Panc1 (cell line): ENCODE results near the gene TCTN3. TPM values are rescaled to one million over a fixed set of nuclear protein-coding genes. Genes with fewer than 3 reads are reported as not detected.

ENCODE experiments used
- ATAC-seq: fragments of 200-7000 bp; cut with Tn5 transposase; 2 replicates; pipeline ENCODE4 v1.9.1; 2020; ENCODE audit warnings: mild to moderate bottlenecking, moderate library complexity
- BruUV-seq: library from RNA; stranded (reverse); fragments of 400-500 nt; replicated peaks from 2 replicates; lab custom pipeline; 2021; lab: Mats Ljungman, UMichigan
- CTCF ChIA-PET: fragments of 300-600 bp; sonication (Branson Sonifier 250); formaldehyde crosslinking; loops from one replicate; lab custom pipeline; 2022; ENCODE audit warnings: antibody characterized with exemption; lab: Charles Lee
- POLR2A ChIA-PET: fragments of 300-600 bp; sonication (Branson Sonifier 250); formaldehyde crosslinking; loops from one replicate; lab custom pipeline; 2022; ENCODE audit warnings: antibody characterized with exemption; lab: Charles Lee
- DNase-seq: peaks from one replicate; pipeline ENCODE4 v3.0.0-alpha.2; 2010; ENCODE audit warnings: low read depth, low spot score
- H3K27ac ChIP-seq: 2 replicates; pipeline ENCODE4 v1.5.1; 2011; ENCODE audit warnings: mild to moderate bottlenecking, low read length, inconsistent platforms
- H3K27me3 ChIP-seq: fragments of 200-500 bp; sonication (Bioruptor generic); 2 replicates; pipeline ENCODE4 v1.6.0; 2014; ENCODE audit warnings: low read length, inconsistent platforms; ENCODE audit not compliant: control insufficient read depth, insufficient read depth
- H3K36me3 ChIP-seq: fragments of 200-500 bp; sonication (Bioruptor generic); 2 replicates; pipeline ENCODE4 v1.5.1; 2014; ENCODE audit warnings: inconsistent platforms, mild to moderate bottlenecking, low read length, moderate library complexity; ENCODE audit not compliant: control insufficient read depth, insufficient read depth
- H3K4me1 ChIP-seq: 2 replicates; pipeline ENCODE4 v1.5.1; 2011; ENCODE audit warnings: inconsistent platforms, mild to moderate bottlenecking, low read length, moderate library complexity; ENCODE audit not compliant: control insufficient read depth, insufficient read depth
- H3K4me3 ChIP-seq, 2 experiments: 2 replicates each; pipeline ENCODE4 v1.5.1; 2011 to 2012; ENCODE audit warnings: low read depth in 2 of 2, low read length in 2 of 2, mild to moderate bottlenecking in 2 of 2, inconsistent platforms in 1 of 2, moderate library complexity in 1 of 2
- H3K9me3 ChIP-seq: fragments of 200-500 bp; sonication (Bioruptor generic); 2 replicates; pipeline ENCODE4 v1.5.1; 2014; ENCODE audit warnings: low read depth, mild to moderate bottlenecking, inconsistent platforms, low read length, moderate library complexity; ENCODE audit not compliant: control insufficient read depth, insufficient read depth
- POLR2AphosphoS5 ChIP-seq: IDR thresholded peaks from 2 replicates; pipeline ENCODE4 v1.6.1; 2012; ENCODE audit warnings: mild to moderate bottlenecking, low read depth, low read length, moderate library complexity
- SIN3A ChIP-seq: IDR thresholded peaks from 2 replicates; pipeline ENCODE4 v1.6.1; 2012; ENCODE audit warnings: low read depth, mild to moderate bottlenecking, low read length, moderate library complexity, borderline replicate concordance; ENCODE audit not compliant: insufficient read depth
- TCF7L2 ChIP-seq: IDR thresholded peaks from 2 replicates; pipeline ENCODE4 v1.6.1; 2011; ENCODE audit warnings: mild to moderate bottlenecking, low read depth, low read length, inconsistent platforms
- in situ Hi-C: cut with HindIII; loops from 2 replicates; pipeline ENCODE4 v1.10.0; 2016; ENCODE audit warnings: low sequenced_read_pairs, low pct_unique_long_range_greater_than_20kb
- intact Hi-C: fragments of 100-400 bp; cut with micrococcal nuclease; formaldehyde crosslinking; loops from one replicate; pipeline ENCODE4 v1.10.0; 2022; ENCODE audit not compliant: unreplicated experiment
- total RNA-seq: library from RNA; stranded (reverse); gene quantifications from one replicate; pipeline ENCODE4 v1.2.1, GENCODE V29; 2021; ENCODE audit not compliant: unreplicated experiment
- TF ChIP-seq, protein P1 (sequence below): fragments of 450-650 bp; IDR thresholded peaks from 2 replicates; pipeline ENCODE4 v1.5.1; 2017; ENCODE audit warnings: mild to moderate bottlenecking
- TF ChIP-seq, protein P2 (sequence below), 2 experiments: IDR thresholded peaks; 2 replicates each; pipeline ENCODE4 v1.6.1; 2011 to 2012; ENCODE audit warnings: low read depth in 2 of 2, control low read depth in 1 of 2, low read length in 1 of 2, mild to moderate bottlenecking in 1 of 2, moderate library complexity in 1 of 2; ENCODE audit not compliant: insufficient read depth in 1 of 2

The TCTN3 gene
- total RNA-seq, 1 experiment from 2014 or later, result 56.6 TPM

DNA sequence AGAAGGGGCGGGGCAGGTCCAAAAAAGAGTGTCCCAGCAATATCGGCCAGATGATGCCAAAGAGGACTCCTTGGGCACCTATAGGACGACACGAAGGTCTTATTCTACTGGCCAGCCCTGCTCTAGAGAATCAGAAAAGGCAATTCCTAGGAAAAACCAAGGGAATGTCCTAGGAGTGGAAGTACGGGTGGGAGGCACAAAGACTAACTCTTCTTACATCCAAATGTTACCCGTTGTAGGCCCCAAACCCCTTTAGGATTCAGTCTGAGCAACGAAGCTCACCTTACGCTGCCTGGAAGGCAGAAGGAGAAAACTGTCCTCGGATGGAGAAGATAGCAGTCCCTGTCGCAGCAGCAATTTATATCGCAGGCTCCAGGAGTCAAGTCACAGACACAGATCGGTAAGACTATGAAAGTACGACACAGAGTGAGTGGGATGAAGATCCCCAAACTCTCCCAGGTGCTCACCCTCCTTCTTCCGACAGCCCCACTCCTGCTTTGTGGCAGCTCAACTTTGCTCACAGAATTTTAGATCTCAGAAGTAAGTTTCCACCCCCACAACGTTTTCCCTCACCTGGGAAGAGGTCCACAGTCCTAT is 558 bp downstream of the TCTN3 start:
- intact Hi-C loops, result loop anchor here (2.0 kb wide), 1 partner anchor 296 kb away; no protein-coding TSS in a partner anchor
- H3K4me1 ChIP-seq, result 0 out of 2 replicates have a peak, but pooled peaks cover 6% of the 10 kb centered on the region
- TF ChIP-seq SIN3A (no peak), TCF7L2 (no peak), POLR2AphosphoS5 (no peak)
- TF ChIP-seq, protein P1, sequence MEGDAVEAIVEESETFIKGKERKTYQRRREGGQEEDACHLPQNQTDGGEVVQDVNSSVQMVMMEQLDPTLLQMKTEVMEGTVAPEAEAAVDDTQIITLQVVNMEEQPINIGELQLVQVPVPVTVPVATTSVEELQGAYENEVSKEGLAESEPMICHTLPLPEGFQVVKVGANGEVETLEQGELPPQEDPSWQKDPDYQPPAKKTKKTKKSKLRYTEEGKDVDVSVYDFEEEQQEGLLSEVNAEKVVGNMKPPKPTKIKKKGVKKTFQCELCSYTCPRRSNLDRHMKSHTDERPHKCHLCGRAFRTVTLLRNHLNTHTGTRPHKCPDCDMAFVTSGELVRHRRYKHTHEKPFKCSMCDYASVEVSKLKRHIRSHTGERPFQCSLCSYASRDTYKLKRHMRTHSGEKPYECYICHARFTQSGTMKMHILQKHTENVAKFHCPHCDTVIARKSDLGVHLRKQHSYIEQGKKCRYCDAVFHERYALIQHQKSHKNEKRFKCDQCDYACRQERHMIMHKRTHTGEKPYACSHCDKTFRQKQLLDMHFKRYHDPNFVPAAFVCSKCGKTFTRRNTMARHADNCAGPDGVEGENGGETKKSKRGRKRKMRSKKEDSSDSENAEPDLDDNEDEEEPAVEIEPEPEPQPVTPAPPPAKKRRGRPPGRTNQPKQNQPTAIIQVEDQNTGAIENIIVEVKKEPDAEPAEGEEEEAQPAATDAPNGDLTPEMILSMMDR, result no peak
- TF ChIP-seq, protein P2, sequence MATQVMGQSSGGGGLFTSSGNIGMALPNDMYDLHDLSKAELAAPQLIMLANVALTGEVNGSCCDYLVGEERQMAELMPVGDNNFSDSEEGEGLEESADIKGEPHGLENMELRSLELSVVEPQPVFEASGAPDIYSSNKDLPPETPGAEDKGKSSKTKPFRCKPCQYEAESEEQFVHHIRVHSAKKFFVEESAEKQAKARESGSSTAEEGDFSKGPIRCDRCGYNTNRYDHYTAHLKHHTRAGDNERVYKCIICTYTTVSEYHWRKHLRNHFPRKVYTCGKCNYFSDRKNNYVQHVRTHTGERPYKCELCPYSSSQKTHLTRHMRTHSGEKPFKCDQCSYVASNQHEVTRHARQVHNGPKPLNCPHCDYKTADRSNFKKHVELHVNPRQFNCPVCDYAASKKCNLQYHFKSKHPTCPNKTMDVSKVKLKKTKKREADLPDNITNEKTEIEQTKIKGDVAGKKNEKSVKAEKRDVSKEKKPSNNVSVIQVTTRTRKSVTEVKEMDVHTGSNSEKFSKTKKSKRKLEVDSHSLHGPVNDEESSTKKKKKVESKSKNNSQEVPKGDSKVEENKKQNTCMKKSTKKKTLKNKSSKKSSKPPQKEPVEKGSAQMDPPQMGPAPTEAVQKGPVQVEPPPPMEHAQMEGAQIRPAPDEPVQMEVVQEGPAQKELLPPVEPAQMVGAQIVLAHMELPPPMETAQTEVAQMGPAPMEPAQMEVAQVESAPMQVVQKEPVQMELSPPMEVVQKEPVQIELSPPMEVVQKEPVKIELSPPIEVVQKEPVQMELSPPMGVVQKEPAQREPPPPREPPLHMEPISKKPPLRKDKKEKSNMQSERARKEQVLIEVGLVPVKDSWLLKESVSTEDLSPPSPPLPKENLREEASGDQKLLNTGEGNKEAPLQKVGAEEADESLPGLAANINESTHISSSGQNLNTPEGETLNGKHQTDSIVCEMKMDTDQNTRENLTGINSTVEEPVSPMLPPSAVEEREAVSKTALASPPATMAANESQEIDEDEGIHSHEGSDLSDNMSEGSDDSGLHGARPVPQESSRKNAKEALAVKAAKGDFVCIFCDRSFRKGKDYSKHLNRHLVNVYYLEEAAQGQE (IDR thresholded peaks at IDR 0.05; ENCODE audit: insufficient read depth in 1 of 2, low read depth in 2 of 2, low read length in 1 of 2), result no peak
- no peaks in the 10 kb centered on the region for H3K27me3 ChIP-seq
- H3K4me3 ChIP-seq, result peak overlapping the region; percentile 89 to 98
- no peak for DNase-seq
- ChIA-PET CTCF (interaction anchor here (0.5 to 3.2 kb wide), 27 partner anchors 9 to 1171 kb away, joined by 3 to 40 read pairs (median 4); partner anchors contain the start of gene CC2D2B), POLR2A (interaction anchor here (0.5 to 0.6 kb wide), 3 partner anchors 326 to 437 kb away, joined by 3 read pairs; partner anchors contain the start of gene ZNF518A)
- peak overlapping the region; percentile 90 for H3K27ac ChIP-seq
- no TSS peak for BruUV-seq
- H3K36me3 ChIP-seq, result peaks cover 5% of the 10 kb centered on the region
- in situ Hi-C loops, result no loop called here
- H3K9me3 ChIP-seq, result no peaks in the 10 kb centered on the region
- peak; percentile 3; the same call in 1 of the 2 replicates for ATAC-seq

DNA sequence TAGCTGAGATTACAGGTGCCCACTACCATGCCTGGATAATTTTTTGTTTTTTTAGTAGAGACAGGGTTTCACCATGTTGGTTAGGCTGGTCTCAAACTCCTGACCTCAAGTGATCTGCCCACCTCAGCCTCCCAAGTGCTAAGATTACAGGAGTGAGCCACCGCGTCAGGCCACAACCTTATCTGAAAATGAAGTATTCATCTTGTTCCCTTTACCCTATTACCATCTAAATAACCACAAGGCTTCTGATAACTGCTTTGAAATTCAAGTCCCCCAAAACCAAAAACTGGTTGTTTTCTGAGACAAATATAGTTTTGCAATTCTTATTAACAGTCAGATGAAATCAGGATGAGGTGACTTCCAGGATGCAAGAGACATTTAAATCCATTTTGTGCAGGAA is 2.4 kb downstream of the TCTN3 start:
- TF ChIP-seq POLR2AphosphoS5 (no peak), TCF7L2 (no peak), SIN3A (no peak)
- TF ChIP-seq, protein P1, result no peak
- TF ChIP-seq, protein P2 (IDR thresholded peaks at IDR 0.05; ENCODE audit: insufficient read depth in 1 of 2, low read depth in 2 of 2, low read length in 1 of 2), result no peak
- in situ Hi-C loops, result no loop called here
- no peaks in the 10 kb centered on the region for H3K27me3 ChIP-seq
- intact Hi-C loops, result no loop called here
- DNase-seq (no peak), ATAC-seq (no peak)
- H3K4me1 ChIP-seq, result 0 out of 2 replicates have a peak, but pooled peaks cover 6% of the 10 kb centered on the region
- no peak overlapping the region for H3K4me3 ChIP-seq
- BruUV-seq, result no TSS peak
- H3K27ac ChIP-seq, result no peak overlapping the region
- ChIA-PET CTCF (no interaction called here), POLR2A (no interaction called here)
- no peaks in the 10 kb centered on the region for H3K9me3 ChIP-seq
- peaks cover 11% of the 10 kb centered on the region for H3K36me3 ChIP-seq
